GM18861 (cell line): ENCODE results near the gene POLRMT.
"Not testable (repeated sequence)": the region's sequence is repeated elsewhere in the genome, so short reads cannot be mapped to it uniquely, and the experiment has no call there.

Experiments used
- ATAC-seq: cut with Tn5 transposase; IDR thresholded peaks from one replicate; pipeline ENCODE4 v1.9.1; 2021; ENCODE audit not compliant: unreplicated experiment

Gene POLRMT

DNA sequence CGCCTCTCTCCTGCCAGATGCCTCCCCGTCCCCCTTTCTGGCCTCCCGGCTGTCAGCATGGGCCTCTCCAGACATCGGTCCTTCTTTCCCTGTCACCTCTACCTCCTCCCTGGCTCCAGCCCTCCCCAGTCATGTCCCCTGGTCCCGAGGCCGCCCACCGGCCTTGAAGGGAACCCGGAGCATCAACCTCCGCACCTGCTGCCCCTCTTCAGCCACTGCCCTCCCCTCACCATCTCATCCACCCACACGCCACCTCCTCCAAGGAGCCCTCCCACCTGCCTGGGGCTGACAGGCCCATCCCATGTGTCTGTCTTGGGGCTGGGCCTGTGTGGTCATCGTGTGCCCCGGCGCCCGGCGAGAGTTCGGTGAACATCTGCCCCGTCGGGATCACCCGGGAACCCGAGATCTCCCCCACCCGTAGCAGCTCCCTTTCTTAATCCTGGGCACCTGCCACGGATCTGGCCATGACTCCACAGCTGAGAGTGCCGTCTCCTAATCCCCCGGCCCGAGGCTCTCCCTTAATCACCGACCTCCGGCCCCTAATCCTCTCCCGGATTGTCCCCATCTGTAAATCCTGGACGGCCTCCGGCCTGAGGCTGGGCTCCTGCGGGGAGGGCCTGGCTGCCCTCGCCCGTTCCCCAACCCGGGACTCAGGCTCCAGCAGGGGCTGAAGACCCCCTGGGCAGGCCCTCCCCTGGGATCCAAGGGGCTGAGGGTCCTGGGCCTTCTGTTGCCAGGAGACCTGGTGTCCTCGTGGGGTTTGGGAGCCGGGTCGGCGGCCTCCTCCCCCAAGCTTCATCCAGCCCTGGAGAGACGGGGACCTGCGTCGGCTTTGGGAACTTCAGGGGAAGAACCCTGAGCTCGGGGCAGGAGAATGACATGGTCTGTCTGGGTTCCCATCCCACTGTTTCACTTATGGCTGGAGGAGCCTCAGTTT lies 37.7 kb downstream of the POLRMT start:
- no peak for ATAC-seq

DNA sequence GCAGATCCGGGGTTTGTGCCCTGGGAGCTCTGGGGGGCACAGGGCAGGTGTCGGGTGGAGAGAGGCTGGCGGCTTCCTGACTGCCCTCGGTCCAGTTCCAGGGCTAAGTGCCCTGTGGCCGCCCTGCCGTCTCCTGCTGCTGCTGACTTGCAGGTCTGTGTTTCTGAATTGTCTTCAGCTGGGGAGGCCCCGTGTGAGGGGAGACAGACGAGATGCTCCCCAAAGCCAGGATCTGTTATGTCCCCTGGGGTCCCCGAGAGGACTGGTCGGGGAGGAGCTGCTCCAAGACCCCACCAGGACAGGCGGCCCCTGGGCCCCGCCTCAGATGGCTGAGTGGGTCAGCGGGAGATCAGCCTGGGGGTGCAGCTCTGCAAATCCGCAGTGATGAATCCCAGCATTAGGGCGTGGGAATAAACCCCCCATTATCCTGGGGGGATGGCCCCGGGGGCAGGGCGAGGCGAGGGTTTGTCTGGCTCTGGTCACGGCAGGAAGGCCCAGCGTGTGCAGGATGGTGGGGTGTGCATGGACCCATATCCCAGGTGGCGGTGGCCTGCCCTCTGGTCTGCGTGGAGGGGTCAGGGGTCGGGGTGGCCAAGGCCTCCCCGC lies 39.0 kb downstream of the POLRMT start:
- no peak for ATAC-seq

DNA sequence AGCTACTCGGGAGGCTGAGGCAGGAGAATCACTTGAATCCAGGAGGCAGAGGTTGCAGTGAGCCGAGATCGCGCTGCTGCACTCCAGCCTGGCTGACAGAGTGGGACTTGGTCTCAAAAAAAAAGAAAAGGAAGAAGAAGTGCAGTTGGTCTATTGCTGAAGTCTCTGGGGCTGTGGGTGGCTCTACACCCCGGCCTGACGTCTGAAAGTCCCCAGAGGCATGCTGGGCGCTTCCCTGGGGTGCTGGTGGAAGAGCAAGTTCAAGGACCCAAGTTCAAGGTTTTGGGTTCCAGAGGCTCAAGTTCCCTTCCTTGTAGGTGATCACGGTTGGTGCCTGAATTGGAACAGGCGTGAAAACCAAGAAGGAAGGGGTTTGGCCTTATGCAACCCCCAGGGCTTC lies 39.8 kb downstream of the POLRMT start:
- ATAC-seq, result no peak

DNA sequence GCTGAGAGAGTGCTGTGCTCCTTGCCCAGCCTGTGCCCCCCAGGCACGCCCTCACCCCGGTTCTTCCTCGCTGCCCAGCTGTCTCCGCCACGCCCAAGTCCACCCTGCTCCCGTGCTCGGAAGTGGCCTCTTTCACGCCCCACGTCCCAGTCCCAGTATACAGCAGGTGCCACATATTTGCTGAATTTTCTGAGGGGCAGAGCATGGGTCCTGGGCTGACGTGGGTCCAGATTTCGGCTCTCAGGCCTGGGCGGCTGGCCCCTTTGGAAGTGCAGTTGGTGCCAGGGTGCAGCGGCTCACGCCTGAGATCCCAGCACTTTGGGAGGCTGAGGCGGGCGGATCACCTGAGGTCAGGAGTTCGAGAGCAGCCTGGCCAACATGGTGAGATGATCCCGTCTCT lies 40.3 kb downstream of the POLRMT start:
- no peak for ATAC-seq

DNA sequence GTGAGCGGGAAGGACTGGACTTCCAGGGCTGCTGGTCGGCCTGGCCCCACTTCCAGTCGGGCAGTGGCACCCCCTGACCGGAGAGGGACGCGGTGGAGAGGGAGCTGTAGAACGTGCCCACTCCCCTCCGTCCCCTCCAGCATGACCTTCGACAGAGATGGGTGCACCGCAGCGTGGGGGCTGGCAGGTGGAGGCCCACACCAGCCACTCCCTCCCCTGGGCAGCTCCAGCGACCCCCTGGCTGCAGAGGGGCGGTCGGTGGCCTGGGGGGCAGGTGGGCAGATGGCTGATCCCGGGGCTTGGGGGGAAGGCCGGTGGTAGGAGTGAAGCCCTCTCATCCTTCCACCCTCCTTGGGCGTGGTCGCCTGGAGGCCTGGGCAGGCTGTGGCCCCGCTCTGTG lies 41.2 kb downstream of the POLRMT start:
- no peak for ATAC-seq

DNA sequence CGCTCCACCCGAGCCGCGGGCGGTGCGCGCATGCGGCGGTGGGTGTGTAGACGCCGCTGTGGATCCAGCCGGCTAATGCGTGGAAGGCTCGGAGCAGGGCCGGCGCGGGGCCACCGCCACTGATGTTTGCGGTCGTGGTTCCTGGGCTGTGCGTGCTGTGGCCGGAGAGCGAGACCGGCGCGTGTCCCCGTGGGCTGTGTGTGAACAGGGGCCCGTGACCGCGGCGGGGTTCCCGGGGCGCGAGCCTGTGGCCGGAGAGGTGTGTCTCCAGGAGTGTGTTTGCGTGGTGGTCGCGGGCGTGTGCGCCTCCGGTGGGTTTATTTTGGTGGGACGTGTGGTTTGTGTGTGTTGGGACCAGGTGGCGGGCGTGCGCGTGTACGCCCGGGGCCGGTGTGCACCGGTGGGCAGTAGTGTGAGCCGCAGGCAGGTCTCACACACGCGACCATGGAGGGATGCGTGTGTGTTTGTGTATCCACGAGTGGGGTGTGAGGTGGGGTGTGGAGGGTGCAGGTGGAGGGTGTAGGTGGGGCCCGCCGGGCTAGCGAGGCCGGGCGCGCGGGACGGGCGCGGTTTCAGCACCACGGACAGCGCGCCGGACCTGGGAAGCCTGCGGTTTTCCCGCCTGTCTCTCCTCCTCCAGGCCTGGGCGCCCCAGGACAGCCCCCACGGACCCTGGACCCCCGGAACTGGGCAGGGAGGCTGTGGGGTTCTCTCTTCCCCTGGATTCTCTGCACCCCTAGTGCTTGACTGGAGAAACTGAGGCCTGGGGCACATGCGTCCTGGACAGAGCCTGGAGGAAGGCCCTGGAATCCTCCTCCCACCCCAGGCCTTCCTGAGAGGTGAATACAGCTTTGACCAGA lies 42.0 kb downstream of the POLRMT start:
- ATAC-seq, result no peak

DNA sequence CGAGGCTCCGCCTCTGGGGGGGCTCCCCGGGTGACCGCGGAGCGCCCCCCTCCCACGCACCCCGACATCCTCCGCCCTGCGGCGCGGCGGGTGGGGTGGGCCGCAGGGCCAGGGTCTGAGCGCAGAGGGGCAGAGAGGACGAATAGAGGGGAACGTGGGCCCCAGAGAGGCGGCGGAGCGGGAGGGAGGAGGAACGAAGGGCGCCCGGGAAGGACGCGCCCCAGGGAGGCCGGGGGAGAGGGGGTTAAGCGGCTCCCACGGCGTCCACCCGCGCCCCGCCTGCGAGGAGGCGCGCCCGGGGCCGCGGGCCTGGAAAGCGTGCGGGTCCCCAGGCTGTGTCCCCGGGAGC lies 42.6 kb downstream of the POLRMT start:
- ATAC-seq, result no peak

DNA sequence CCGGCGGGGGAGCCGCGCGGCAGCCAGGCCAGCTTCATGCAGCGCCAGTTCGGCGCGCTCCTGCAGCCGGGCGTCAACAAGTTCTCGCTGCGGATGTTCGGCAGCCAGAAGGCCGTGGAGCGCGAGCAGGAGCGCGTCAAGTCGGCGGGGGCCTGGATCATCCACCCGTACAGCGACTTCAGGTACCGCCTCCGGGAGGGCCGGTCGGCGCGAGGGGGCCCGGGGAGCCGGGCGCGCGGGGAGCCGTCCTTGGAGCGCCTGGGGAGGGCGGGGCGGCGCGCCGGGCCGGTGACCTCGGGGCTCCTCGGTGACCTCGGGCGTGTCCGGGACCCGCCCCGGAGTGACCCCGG lies 43.0 kb downstream of the POLRMT start:
- ATAC-seq, result no peak

DNA sequence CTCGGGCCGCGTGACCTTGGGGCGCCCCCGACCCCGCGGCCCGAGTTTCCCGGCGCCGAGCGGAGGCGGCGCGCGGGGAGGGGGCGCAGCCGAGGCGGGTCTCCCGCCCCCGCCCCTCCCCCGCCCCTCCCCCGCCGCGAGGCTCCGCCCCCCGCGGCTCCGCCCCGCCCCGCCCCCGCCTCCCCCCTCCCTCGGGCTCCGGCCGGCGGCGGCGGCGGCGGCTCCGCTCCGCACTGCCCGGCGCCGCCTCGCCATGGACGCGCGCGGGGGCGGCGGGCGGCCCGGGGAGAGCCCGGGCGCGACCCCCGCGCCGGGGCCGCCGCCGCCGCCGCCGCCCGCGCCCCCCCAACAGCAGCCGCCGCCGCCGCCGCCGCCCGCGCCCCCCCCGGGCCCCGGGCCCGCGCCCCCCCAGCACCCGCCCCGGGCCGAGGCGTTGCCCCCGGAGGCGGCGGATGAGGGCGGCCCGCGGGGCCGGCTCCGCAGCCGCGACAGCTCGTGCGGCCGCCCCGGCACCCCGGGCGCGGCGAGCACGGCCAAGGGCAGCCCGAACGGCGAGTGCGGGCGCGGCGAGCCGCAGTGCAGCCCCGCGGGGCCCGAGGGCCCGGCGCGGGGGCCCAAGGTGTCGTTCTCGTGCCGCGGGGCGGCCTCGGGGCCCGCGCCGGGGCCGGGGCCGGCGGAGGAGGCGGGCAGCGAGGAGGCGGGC lies 43.5 kb downstream of the POLRMT start, which contains the start of gene HCN2:
TSS of gene HCN2 (plus strand) at position 189 of the 703 bp plus-strand sequence. CDS start at position 254, 65 bp downstream.
- ATAC-seq, result no peak

DNA sequence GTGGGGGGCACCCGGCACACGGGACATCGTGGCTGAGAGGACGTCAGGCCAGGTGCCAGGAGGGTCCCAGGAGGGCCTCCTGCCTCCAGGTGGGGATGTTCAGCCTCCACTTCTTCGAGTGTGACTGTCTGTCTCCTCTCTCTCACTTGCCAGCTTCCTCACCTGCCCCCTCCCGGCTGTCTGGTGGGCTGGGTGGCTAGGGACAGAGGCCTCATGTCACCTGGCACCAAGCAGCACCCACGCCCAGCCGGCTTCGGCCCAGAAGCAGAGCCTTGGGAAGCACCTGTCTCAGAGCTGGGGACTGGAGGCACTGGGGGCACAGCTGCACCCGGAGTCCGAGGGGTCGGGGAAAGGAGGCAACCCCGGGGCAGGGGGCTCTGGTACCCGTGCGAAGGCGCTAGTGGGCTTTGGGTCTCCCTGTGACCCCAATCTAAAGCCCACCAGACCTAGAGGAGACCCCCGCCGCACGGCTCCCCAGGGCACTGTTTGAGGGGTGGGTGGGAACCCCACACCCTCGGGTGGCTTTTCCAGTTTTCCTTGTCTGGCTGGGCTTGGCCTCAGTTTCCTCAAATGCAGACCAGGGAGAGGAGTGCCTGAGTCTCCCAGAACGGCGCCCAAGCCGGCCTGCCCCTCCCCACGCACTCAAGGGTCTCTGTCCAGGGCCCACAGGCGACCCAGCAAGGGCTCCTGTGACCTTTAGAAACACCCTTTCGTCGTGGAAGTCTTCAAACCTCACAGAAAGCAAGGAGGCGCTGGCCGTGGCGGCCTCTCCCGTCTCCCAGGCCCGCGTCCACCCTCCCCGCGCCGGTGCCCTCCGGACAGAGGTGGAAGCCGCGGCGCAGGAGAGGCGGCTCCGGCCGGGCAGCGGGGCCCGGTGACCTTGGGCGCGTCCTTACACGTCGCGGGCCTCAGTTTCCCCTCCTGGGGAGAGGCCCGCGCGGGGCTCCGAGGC lies 44.3 kb downstream of the POLRMT start:
- ATAC-seq, result no peak

DNA sequence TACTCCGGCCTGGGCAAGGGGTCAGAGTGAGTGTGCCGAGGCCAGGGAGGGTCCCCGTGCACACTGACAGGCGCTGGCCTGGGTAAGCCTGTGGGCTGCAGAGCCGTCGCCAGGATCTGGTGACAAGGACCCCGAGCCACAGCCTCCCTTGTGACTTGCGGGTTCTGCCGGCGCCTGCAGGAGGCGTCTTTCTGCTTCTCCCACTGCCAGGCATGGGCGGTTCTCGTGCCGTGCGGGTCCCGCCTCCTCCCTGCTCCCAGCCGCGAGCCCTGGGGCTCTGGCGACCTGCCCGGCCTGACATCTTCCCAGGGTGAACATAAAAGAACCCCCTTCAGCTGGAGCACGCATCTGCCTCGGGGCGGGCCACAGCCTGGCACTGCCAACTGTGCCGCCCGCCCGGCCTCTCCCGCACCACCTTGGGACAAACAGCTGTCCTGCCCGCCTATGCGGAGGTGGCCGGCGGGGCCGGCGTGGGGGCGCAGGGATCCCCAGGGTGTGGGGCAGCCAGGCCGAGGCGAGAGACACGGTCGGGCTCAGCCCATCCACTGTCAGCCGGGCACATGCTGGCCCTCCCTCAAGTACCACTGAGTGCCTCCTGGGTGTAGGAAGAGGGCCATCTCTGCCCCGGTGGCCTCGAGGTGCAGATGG lies 45.1 kb downstream of the POLRMT start:
- ATAC-seq, result no peak

DNA sequence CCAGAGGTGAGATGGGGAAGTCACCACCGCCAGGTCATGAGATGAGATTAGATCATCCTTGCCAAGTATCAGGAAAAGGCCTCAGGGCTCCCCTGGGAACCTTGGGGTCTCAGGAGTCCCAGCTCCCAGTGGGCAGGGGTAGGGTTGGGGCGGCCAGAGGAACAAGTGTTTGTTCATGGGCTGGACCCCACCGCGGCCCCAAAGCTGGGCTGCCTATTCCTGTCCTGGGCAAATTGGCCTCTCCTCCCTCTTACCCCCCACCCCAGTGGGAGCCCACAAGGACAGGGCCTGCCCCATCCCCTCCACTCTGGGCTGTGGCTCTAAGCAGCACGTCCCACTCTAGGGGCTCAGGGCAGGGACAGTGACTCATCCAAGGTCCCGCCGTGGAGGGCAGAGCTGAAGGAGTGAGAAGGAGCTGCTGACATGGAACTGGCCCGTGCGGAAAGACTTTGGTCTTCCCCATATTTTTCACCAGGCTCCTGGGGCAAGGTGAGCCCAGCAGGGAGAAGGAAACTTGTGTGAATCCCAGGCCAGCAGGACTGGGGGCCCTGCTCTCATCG lies 47.7 kb downstream of the POLRMT start:
- no peak for ATAC-seq

DNA sequence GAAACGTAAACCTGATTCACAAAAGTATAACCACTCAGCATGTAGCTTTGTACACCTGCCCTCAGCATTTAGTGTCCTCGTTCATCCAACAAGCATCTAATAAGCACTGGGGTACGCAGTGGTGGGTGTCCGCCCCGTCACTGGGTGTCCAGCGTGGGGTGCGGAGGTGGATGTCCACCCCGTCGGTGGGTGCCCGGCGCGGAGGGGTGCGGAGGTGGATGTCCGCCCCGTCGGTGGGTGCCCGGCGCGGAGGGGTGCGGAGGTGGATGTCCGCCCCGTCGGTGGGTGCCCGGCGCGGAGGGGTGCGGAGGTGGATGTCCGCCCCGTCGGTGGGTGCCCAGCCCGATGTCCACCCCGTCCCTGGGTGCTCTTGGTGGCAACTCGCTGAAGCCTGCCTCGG lies 48.2 kb downstream of the POLRMT start:
- ATAC-seq, result not testable (repeated sequence)

DNA sequence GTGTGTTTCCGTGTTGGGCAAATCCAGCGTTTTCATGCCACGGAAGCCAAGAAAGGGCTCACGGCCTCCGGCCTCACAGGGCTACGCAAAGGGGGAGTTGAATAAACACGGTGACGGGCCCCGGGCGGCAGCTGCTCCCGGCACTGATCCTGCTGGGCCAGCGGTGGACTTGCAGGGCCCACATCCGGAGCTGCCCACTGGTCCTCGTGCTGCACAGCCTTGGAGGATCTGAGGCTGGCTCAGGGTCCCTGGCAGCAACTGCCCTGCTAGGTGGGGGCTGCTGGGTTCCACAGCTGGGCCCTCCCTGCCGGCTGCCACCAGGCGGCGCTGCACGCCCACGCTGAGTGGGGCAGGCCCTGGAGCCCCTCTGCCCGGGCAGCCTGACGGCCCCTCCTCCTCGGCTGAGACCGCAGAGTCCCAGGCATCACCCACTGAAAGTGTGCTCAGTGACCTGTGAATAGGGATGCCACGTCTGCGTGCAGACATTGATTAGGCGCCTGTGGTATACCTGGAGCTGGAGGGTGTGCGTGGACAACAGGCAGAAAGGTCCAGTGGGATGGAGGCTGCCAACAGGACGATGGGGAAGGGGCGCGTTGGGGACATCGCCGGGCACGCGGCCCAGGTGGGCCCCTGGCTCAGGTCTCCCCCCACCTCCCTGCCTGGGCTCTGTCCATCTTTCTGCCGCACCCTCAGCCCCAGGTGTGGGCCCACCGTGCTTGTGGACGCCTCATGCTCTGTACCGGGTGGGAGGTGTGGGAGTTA lies 48.9 kb downstream of the POLRMT start:
- ATAC-seq, result no peak

DNA sequence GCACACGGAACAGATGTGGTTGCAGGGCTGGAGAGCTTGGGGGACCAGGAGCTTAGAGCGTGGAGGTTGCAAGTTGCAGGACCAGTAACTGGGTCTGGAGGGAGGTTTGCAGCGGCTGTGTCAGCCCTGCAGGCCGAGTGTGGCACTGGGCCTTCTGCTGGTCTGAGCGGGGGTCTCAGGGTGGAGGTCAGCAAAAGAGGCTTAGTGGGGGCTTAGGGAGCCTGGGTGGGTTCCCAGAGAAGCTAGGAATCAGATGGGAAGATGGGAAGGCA lies 49.4 kb downstream of the POLRMT start:
- ATAC-seq, result no peak

DNA sequence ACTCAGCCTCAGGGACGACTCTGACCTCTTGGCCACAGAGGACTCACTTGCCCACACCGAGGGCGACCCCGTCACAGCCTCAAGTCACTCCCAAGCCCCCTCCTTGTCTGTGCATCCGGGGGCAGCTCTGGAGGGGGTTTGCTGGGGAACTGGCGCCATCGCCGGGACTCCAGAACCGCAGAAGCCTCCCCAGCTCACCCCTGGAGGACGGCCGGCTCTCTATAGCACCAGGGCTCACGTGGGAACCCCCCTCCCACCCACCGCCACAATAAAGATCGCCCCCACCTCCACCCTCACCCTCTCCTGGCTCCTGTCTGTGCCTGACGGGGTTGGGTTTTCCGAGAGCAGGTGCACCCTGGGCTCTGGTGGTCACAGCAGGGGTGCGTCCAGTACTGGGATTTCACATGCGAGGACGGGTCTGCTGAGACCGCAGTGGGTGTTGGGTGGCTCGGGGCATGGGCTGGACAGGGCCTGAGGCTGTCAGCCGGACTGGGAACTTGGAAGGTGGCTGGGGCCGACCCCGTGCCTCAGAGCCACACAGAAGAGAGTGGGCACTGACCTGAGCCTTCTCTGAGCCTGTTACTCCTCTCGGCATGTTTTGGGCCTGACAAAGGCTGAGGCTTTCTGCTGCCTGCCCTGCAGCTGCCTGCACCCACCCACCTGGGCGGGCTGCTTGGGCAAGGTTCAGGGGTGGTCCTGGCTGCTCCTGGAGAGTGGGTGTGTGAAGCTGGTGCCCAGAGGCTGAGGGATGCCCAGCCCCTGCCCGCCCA lies 50.0 kb downstream of the POLRMT start:
- ATAC-seq, result no peak

DNA sequence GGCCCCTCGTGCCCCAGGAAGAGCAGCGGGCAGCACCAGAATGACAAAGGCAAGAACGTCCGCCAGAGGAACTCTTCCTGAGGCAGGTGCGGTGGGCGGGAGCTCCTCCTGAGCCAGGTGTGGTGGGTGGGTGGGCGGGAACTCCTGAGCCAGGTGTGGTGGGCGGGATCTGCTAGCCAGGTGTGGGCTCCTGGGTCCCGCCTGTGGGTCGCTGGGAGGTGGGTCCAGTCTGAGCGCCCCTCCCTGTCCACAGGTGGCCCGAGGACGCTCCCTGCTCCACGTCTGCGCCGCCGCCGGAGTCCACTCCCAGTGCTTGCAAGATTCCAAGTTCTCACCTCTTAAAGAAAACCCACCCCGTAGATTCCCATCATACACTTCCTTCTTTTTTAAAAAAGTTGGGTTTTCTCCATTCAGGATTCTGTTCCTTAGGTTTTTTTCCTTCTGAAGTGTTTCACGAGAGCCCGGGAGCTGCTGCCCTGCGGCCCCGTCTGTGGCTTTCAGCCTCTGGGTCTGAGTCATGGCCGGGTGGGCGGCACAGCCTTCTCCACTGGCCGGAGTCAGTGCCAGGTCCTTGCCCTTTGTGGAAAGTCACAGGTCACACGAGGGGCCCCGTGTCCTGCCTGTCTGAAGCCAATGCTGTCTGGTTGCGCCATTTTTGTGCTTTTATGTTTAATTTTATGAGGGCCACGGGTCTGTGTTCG lies 50.7 kb downstream of the POLRMT start:
- ATAC-seq, result no peak
